Measurements from ENCODE around the gene EMC10. TPM values are rescaled to one million over a fixed set of nuclear protein-coding genes. Genes with fewer than 3 reads are reported as not detected.

EMC10 gene
- total RNA-seq, 2 experiments from 2014 or later: 28.7 to 31.2 TPM

GRCh38 chr19:50531171-50531612, 54.9 kb downstream of the EMC10 start:
- no peak for TF ChIP-seq CTCF (IDR thresholded peaks at IDR 0.05)
- Mint-ChIP-seq H3K27ac (no peak overlapping the region), H3K4me1 (ENCODE audit: low read depth) (no peaks in the 10 kb centered on the region), H3K36me3 (ENCODE audit: low read depth) (peaks cover 9% of the 10 kb centered on the region), H3K4me3 (no peak overlapping the region), H3K27me3 (peaks cover 19% of the 10 kb centered on the region), H3K9me3 (peaks cover 14% of the 10 kb centered on the region)
- ChIA-PET POLR2A (no interaction called here), CTCF (no interaction called here)
- no peak for ATAC-seq
- no peak for DNase-seq
- intact Hi-C loops (cut with micrococcal nuclease): loop anchor here (10.0 kb wide), 2 partner anchors 74 to 254 kb away; no protein-coding TSS in a partner anchor

- DNase-seq: no peak
- Mint-ChIP-seq H3K4me3 (no peak overlapping the region), H3K27me3 (peaks cover 21% of the 10 kb centered on the region), H3K9me3 (peaks cover 14% of the 10 kb centered on the region), H3K36me3 (ENCODE audit: low read depth) (peaks cover 9% of the 10 kb centered on the region), H3K4me1 (ENCODE audit: low read depth) (no peaks in the 10 kb centered on the region), H3K27ac (no peak overlapping the region)
- no peak for ATAC-seq
- no peak for TF ChIP-seq CTCF (IDR thresholded peaks at IDR 0.05)
- POLR2A ChIA-PET: no interaction called here
- CTCF ChIA-PET: interaction anchor here (1.3 to 1.9 kb wide), 3 partner anchors 14 to 389 kb away, joined by 4 to 12 read pairs (median 6); no protein-coding TSS in a partner anchor
- intact Hi-C loops (cut with micrococcal nuclease): loop anchor here (10.0 kb wide), 2 partner anchors 72 to 252 kb away; no protein-coding TSS in a partner anchor
These were observed 56.6 kb downstream of the EMC10 start for GRCh38 chr19:50532952-50533351.

- Mint-ChIP-seq H3K36me3 (ENCODE audit: low read depth) (peaks cover 9% of the 10 kb centered on the region), H3K27me3 (peaks cover 21% of the 10 kb centered on the region), H3K4me1 (ENCODE audit: low read depth) (no peaks in the 10 kb centered on the region), H3K27ac (no peak overlapping the region), H3K9me3 (peaks cover 14% of the 10 kb centered on the region), H3K4me3 (no peak overlapping the region)
- DNase-seq (no peak), ATAC-seq (no peak)
- CTCF ChIA-PET: interaction anchor here (1.1 to 1.9 kb wide), 4 partner anchors 16 to 177 kb away, joined by 3 to 12 read pairs (median 6); no protein-coding TSS in a partner anchor
- no peak for TF ChIP-seq CTCF (IDR thresholded peaks at IDR 0.05)
- POLR2A ChIA-PET: no interaction called here
- intact Hi-C loops (cut with micrococcal nuclease): loop anchor here (10.0 kb wide), 2 partner anchors 70 to 250 kb away; no protein-coding TSS in a partner anchor
These were observed 58.2 kb downstream of the EMC10 start for GRCh38 chr19:50534478-50534877.

- intact Hi-C loops (cut with micrococcal nuclease): loop anchor here (10.0 kb wide), 2 partner anchors 69 to 249 kb away; no protein-coding TSS in a partner anchor
- H3K4me1 Mint-ChIP-seq (ENCODE audit: low read depth): no peaks in the 10 kb centered on the region
- H3K9me3 Mint-ChIP-seq: peaks cover 14% of the 10 kb centered on the region
- no peak for DNase-seq
- H3K4me3 Mint-ChIP-seq: no peak overlapping the region
- no peak for ATAC-seq
- POLR2A ChIA-PET: no interaction called here
- CTCF ChIA-PET: interaction anchor here (1.1 to 5.7 kb wide), 7 partner anchors 14 to 248 kb away, joined by 3 to 60 read pairs (median 6); no protein-coding TSS in a partner anchor
- H3K27ac Mint-ChIP-seq: no peak overlapping the region
- TF ChIP-seq CTCF (IDR thresholded peaks at IDR 0.05): no peak
- H3K36me3 Mint-ChIP-seq (ENCODE audit: low read depth): peaks cover 9% of the 10 kb centered on the region
- peaks cover 21% of the 10 kb centered on the region for H3K27me3 Mint-ChIP-seq
These were observed 59.4 kb downstream of the EMC10 start for GRCh38 chr19:50535672-50536187.

- TF ChIP-seq CTCF (IDR thresholded peaks at IDR 0.05): no peak
- H3K27ac Mint-ChIP-seq: no peak overlapping the region
- POLR2A ChIA-PET: no interaction called here
- intact Hi-C loops (cut with micrococcal nuclease): loop anchor here (10.0 kb wide), 2 partner anchors 68 to 248 kb away; no protein-coding TSS in a partner anchor
- no peak for DNase-seq
- CTCF ChIA-PET: interaction anchor here (0.9 to 5.7 kb wide), 13 partner anchors 15 to 385 kb away, joined by 3 to 60 read pairs (median 5); partner anchors contain the start of gene JOSD2
- no peaks in the 10 kb centered on the region for H3K4me1 Mint-ChIP-seq (ENCODE audit: low read depth)
- H3K36me3 Mint-ChIP-seq (ENCODE audit: low read depth): peaks cover 9% of the 10 kb centered on the region
- peaks cover 14% of the 10 kb centered on the region for H3K9me3 Mint-ChIP-seq
- ATAC-seq: no peak
- peaks cover 19% of the 10 kb centered on the region for H3K27me3 Mint-ChIP-seq
- no peak overlapping the region for H3K4me3 Mint-ChIP-seq
These were observed 60.5 kb downstream of the EMC10 start for GRCh38 chr19:50536662-50537305.
